IPS DF 6.9 (cell line): ENCODE data around the gene KRTAP5-10.
"Not testable (repeated sequence)": the region's sequence is repeated elsewhere in the genome, so short reads cannot be mapped to it uniquely, and the experiment has no call there.

Experiments used
- DNase-seq: peaks from one replicate; pipeline ENCODE4 v3.0.0-alpha.2; 2013; ENCODE audit warnings: low read depth, low spot score
- H3K27ac ChIP-seq: one replicate; pipeline ENCODE4 v1.5.1; 2013; ENCODE audit warnings: low read length, control low read depth
- H3K27me3 ChIP-seq: 2 replicates; pipeline ENCODE4 v1.6.1; 2013; ENCODE audit warnings: mild to moderate bottlenecking, low read length; ENCODE audit not compliant: control insufficient read depth, insufficient read depth
- H3K36me3 ChIP-seq: 2 replicates; pipeline ENCODE4 v1.6.1; 2013; ENCODE audit warnings: low read length; ENCODE audit not compliant: control insufficient read depth, insufficient read depth
- H3K4me1 ChIP-seq: 2 replicates; pipeline ENCODE4 v1.6.1; 2013; ENCODE audit warnings: low read length; ENCODE audit not compliant: control insufficient read depth, insufficient read depth
- H3K4me3 ChIP-seq: 2 replicates; pipeline ENCODE4 v1.5.1; 2013; ENCODE audit warnings: mild to moderate bottlenecking, low read length
- H3K9me3 ChIP-seq: 2 replicates; pipeline ENCODE4 v1.6.1; 2013; ENCODE audit warnings: low read length, inconsistent platforms; ENCODE audit not compliant: control insufficient read depth, insufficient read depth
- WGBS: extraction: QIAGEN DNeasy Blood & Tissue Kit; methylation state at CpG from one replicate; pipeline ENCODE4 v1.1.7; 2013; ENCODE audit warnings: mixed read lengths, missing lambda C conversion rate; ENCODE audit not compliant: insufficient read length, insufficient coverage; 5-methylcytosine and 5-hydroxymethylcytosine counted together

The KRTAP5-10 gene

GRCh38 chr11:71572811-71573210 lies 7.4 kb downstream of the KRTAP5-10 start:
- no peaks in the 10 kb centered on the region for H3K27me3 ChIP-seq
- no peaks in the 10 kb centered on the region for H3K9me3 ChIP-seq
- H3K4me1 ChIP-seq, result no peaks in the 10 kb centered on the region
- DNase-seq, result no peak
- H3K36me3 ChIP-seq, result no peaks in the 10 kb centered on the region
- no peak overlapping the region for H3K4me3 ChIP-seq
- no CpG with 5 or more reads among the region's 11 CpGs for WGBS
- H3K27ac ChIP-seq, result no peak overlapping the region

GRCh38 chr11:71574418-71574817 lies 9.1 kb downstream of the KRTAP5-10 start:
- WGBS, result no CpG with 5 or more reads among the region's 5 CpGs

GRCh38 chr11:71575723-71576424 lies 10.5 kb downstream of the KRTAP5-10 start:
- H3K27me3 ChIP-seq, result no peaks in the 10 kb centered on the region
- no peak overlapping the region for H3K4me3 ChIP-seq
- no peak for DNase-seq
- no peaks in the 10 kb centered on the region for H3K9me3 ChIP-seq
- WGBS, result no CpG with 5 or more reads among the region's 4 CpGs
- H3K4me1 ChIP-seq, result 0 out of 2 replicates have a peak, but pooled peaks cover 1% of the 10 kb centered on the region
- H3K27ac ChIP-seq, result no peak overlapping the region
- H3K36me3 ChIP-seq, result no peaks in the 10 kb centered on the region

More at GRCh38 chr11:71574418-71574817, 9.1 kb downstream of the KRTAP5-10 start:
- H3K4me1 ChIP-seq, result 0 out of 2 replicates have a peak, but pooled peaks cover 1% of the 10 kb centered on the region
- H3K4me3 ChIP-seq, result no peak overlapping the region
- H3K9me3 ChIP-seq, result no peaks in the 10 kb centered on the region
- H3K27me3 ChIP-seq, result no peaks in the 10 kb centered on the region
- DNase-seq, result no peak
- no peaks in the 10 kb centered on the region for H3K36me3 ChIP-seq
- H3K27ac ChIP-seq, result no peak overlapping the region

- H3K27ac ChIP-seq, H3K4me1 ChIP-seq, DNase-seq, H3K9me3 ChIP-seq, H3K27me3 ChIP-seq, H3K4me3 ChIP-seq, H3K36me3 ChIP-seq: not testable (repeated sequence)
- WGBS, result no CpG with 5 or more reads among the region's 41 CpGs
Observed at GRCh38 chr11:71576688-71577465, 11.5 kb downstream of the KRTAP5-10 start.

- H3K9me3 ChIP-seq, result no peaks in the 10 kb centered on the region
- H3K4me1 ChIP-seq, result 0 out of 2 replicates have a peak, but pooled peaks cover 1% of the 10 kb centered on the region
- no peak overlapping the region for H3K4me3 ChIP-seq
- WGBS, result 100% methylated on average over 6 of the region's 7 CpGs
- H3K36me3 ChIP-seq, result no peaks in the 10 kb centered on the region
- H3K27me3 ChIP-seq, result no peaks in the 10 kb centered on the region
- no peak for DNase-seq
- H3K27ac ChIP-seq, result no peak overlapping the region
Observed at GRCh38 chr11:71577469-71578004, 12.2 kb downstream of the KRTAP5-10 start.

- not testable (repeated sequence) for H3K4me1 ChIP-seq, H3K36me3 ChIP-seq, H3K4me3 ChIP-seq, DNase-seq, H3K27ac ChIP-seq, H3K9me3 ChIP-seq, H3K27me3 ChIP-seq
- no CpG with 5 or more reads among the region's 7 CpGs for whole genome bisulfite sequencing
Observed at GRCh38 chr11:71579513-71579912, 14.2 kb downstream of the KRTAP5-10 start.

- H3K36me3 ChIP-seq, result no peaks in the 10 kb centered on the region
- DNase-seq, result peak; percentile 25
- H3K9me3 ChIP-seq, result no peaks in the 10 kb centered on the region
- H3K4me3 ChIP-seq, result no peak overlapping the region
- H3K4me1 ChIP-seq, result 0 out of 2 replicates have a peak, but pooled peaks cover 1% of the 10 kb centered on the region
- no peak overlapping the region for H3K27ac ChIP-seq
- no peaks in the 10 kb centered on the region for H3K27me3 ChIP-seq
- no CpG with 5 or more reads among the region's 8 CpGs for WGBS
Observed at GRCh38 chr11:71580057-71581003, 15.0 kb downstream of the KRTAP5-10 start.

- WGBS, result no CpG with 5 or more reads among the region's 4 CpGs
- Histone ChIP-seq H3K27me3 (no peaks in the 10 kb centered on the region), H3K27ac (no peak overlapping the region), H3K9me3 (no peaks in the 10 kb centered on the region), H3K36me3 (no peaks in the 10 kb centered on the region), H3K4me3 (no peak overlapping the region), H3K4me1 (0 out of 2 replicates have a peak, but pooled peaks cover 1% of the 10 kb centered on the region)
- no peak for DNase-seq
Observed at GRCh38 chr11:71581826-71582225, 16.5 kb downstream of the KRTAP5-10 start.

- WGBS, result no CpG with 5 or more reads among the region's 3 CpGs
- 0 out of 2 replicates have a peak, but pooled peaks cover 1% of the 10 kb centered on the region for H3K4me1 ChIP-seq
- H3K27ac ChIP-seq, result no peak within 1 kb of the TSS
Observed at GRCh38 chr11:71582309-71582895, 17.0 kb downstream of the KRTAP5-10 start, which contains the start of gene KRTAP5-11. Gene KRTAP5-11 (minus strand): TSS chr11:71582875. CDS start chr11:71582837, 38 bp downstream.

More at GRCh38 chr11:71582309-71582895, 17.0 kb downstream of the KRTAP5-10 start, which contains the start of gene KRTAP5-11:
- no peak for DNase-seq
- Histone ChIP-seq H3K27me3 (no peaks in the 10 kb centered on the region), H3K4me3 (no peak within 1 kb of the TSS), H3K36me3 (no peaks in the 10 kb centered on the region), H3K9me3 (no peaks in the 10 kb centered on the region)
